Liver (tissue), 3 donors: Measurements from ENCODE around the gene STC2.

Experiments used
- EGR1 ChIP-seq, 2 donors: IDR thresholded peaks; 2 replicates each; pipeline ENCODE4 v1.6.1; 2016 to 2018; ENCODE audit warnings: antibody characterized with exemption in 2 of 2, low read depth in 2 of 2
- HNF4G ChIP-seq: IDR thresholded peaks from 2 replicates; pipeline ENCODE4 v1.6.1; 2016; ENCODE audit warnings: antibody characterized with exemption
- JUND ChIP-seq, 2 donors: IDR thresholded peaks; 2 replicates each; pipeline ENCODE4 v1.6.1; 2016; ENCODE audit warnings: antibody characterized with exemption in 2 of 2
- RAD21 ChIP-seq, 2 donors: IDR thresholded peaks; 2 replicates each; pipeline ENCODE4 v1.6.1; 2016; ENCODE audit warnings: antibody characterized with exemption in 2 of 2, mild to moderate bottlenecking in 2 of 2
- RXRA ChIP-seq, 2 donors: IDR thresholded peaks; 2 replicates each; pipeline ENCODE4 v1.6.1; 2017 to 2018; ENCODE audit warnings: antibody characterized with exemption in 2 of 2, mild to moderate bottlenecking in 1 of 2
- SP1 ChIP-seq: IDR thresholded peaks from 2 replicates; pipeline ENCODE4 v1.6.1; 2018; ENCODE audit warnings: antibody characterized with exemption, mild to moderate bottlenecking
- TAF1 ChIP-seq: conservative IDR thresholded peaks from 2 replicates; pipeline ENCODE4 v1.6.1; 2016; ENCODE audit warnings: antibody characterized with exemption, mild to moderate bottlenecking
- YY1 ChIP-seq: IDR thresholded peaks from 2 replicates; pipeline ENCODE4 v1.6.1; 2016; ENCODE audit warnings: antibody characterized with exemption, mild to moderate bottlenecking
- TF ChIP-seq, protein P1 (sequence below): fragments of 150-350 bp; IDR thresholded peaks from 2 replicates; pipeline ENCODE4 v1.5.1; 2017; ENCODE audit warnings: improper control_type of control experiment, low read depth, low read length; ENCODE audit not compliant: missing input control
- TF ChIP-seq, protein P2 (sequence below): IDR thresholded peaks from 2 replicates; pipeline ENCODE4 v1.6.1; 2016; ENCODE audit warnings: antibody characterized with exemption
- TF ChIP-seq, protein P3 (sequence below): IDR thresholded peaks from 2 replicates; pipeline ENCODE4 v1.6.1; 2016; ENCODE audit warnings: antibody characterized with exemption, mild to moderate bottlenecking
- TF ChIP-seq, protein P4 (sequence below): IDR thresholded peaks from 2 replicates; pipeline ENCODE4 v1.6.1; 2016; ENCODE audit warnings: antibody characterized with exemption
- donor health status: healthy.
- donor health status: healthy.

DNA sequence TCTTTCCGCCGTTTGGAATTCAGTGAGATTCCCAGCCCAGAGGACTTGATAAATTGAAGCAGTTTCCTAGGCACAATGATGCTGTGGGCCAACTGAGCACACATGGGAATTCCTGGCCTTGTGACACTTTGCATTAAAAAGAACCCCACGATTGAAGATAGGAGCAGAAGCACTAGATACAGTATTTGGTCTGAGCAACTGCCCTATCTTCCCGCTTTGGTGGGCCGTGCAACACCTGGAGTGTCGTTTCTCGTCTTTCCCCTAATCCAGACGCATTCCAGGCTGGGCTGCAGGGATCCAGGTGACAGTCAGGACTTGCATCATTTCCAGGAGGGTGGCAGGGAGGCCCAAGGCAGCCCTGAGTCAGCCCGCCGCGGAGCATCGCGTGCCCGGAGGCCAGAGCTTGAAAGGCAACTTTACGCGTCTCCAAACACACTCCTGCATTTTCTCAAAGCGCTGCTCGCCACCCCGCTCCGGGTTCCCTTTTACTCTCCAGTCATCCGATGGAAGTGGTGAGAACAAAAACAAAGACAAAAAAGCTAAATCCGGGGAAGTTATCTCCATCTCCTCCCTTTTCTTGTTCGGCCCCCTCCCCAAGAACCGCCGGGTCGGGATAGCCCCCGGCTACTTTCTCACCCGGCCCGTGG, 753 bp upstream of the STC2 start:
- TF ChIP-seq, protein P1, sequence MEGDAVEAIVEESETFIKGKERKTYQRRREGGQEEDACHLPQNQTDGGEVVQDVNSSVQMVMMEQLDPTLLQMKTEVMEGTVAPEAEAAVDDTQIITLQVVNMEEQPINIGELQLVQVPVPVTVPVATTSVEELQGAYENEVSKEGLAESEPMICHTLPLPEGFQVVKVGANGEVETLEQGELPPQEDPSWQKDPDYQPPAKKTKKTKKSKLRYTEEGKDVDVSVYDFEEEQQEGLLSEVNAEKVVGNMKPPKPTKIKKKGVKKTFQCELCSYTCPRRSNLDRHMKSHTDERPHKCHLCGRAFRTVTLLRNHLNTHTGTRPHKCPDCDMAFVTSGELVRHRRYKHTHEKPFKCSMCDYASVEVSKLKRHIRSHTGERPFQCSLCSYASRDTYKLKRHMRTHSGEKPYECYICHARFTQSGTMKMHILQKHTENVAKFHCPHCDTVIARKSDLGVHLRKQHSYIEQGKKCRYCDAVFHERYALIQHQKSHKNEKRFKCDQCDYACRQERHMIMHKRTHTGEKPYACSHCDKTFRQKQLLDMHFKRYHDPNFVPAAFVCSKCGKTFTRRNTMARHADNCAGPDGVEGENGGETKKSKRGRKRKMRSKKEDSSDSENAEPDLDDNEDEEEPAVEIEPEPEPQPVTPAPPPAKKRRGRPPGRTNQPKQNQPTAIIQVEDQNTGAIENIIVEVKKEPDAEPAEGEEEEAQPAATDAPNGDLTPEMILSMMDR: no peak
- no peak for TF ChIP-seq EGR1 (IDR thresholded peaks at IDR 0.05; ENCODE audit: low read depth in 2 of 2)
- no peak for TF ChIP-seq SP1
- no peak for TF ChIP-seq TAF1
- no peak for TF ChIP-seq YY1
- TF ChIP-seq, protein P2, sequence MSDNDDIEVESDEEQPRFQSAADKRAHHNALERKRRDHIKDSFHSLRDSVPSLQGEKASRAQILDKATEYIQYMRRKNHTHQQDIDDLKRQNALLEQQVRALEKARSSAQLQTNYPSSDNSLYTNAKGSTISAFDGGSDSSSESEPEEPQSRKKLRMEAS: no peak
- no peak for TF ChIP-seq RXRA (IDR thresholded peaks at IDR 0.05)
- TF ChIP-seq, protein P3, sequence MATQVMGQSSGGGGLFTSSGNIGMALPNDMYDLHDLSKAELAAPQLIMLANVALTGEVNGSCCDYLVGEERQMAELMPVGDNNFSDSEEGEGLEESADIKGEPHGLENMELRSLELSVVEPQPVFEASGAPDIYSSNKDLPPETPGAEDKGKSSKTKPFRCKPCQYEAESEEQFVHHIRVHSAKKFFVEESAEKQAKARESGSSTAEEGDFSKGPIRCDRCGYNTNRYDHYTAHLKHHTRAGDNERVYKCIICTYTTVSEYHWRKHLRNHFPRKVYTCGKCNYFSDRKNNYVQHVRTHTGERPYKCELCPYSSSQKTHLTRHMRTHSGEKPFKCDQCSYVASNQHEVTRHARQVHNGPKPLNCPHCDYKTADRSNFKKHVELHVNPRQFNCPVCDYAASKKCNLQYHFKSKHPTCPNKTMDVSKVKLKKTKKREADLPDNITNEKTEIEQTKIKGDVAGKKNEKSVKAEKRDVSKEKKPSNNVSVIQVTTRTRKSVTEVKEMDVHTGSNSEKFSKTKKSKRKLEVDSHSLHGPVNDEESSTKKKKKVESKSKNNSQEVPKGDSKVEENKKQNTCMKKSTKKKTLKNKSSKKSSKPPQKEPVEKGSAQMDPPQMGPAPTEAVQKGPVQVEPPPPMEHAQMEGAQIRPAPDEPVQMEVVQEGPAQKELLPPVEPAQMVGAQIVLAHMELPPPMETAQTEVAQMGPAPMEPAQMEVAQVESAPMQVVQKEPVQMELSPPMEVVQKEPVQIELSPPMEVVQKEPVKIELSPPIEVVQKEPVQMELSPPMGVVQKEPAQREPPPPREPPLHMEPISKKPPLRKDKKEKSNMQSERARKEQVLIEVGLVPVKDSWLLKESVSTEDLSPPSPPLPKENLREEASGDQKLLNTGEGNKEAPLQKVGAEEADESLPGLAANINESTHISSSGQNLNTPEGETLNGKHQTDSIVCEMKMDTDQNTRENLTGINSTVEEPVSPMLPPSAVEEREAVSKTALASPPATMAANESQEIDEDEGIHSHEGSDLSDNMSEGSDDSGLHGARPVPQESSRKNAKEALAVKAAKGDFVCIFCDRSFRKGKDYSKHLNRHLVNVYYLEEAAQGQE: no peak
- no peak for TF ChIP-seq JUND (IDR thresholded peaks at IDR 0.05)
- TF ChIP-seq, protein P4, sequence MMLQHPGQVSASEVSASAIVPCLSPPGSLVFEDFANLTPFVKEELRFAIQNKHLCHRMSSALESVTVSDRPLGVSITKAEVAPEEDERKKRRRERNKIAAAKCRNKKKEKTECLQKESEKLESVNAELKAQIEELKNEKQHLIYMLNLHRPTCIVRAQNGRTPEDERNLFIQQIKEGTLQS: no peak
- no peak for TF ChIP-seq RAD21 (IDR thresholded peaks at IDR 0.05)
- TF ChIP-seq HNF4G: no peak
